B cell (primary cell): ENCODE measurements around the gene MRAS.

Source experiments
- EZH2 ChIP-seq: IDR thresholded peaks from 2 replicates; pipeline ENCODE4 v1.6.1; 2012; ENCODE audit warnings: borderline replicate concordance, low read depth, mild to moderate bottlenecking, moderate library complexity, low read length; ENCODE audit not compliant: insufficient read depth, poor library complexity, severe bottlenecking
- TF ChIP-seq, protein P1 (sequence below): fragments of 200-600 bp; IDR thresholded peaks from one replicate; pipeline ENCODE4 v1.8.0; 2022; ENCODE audit warnings: antibody characterized with exemption, mild to moderate bottlenecking

DNA sequence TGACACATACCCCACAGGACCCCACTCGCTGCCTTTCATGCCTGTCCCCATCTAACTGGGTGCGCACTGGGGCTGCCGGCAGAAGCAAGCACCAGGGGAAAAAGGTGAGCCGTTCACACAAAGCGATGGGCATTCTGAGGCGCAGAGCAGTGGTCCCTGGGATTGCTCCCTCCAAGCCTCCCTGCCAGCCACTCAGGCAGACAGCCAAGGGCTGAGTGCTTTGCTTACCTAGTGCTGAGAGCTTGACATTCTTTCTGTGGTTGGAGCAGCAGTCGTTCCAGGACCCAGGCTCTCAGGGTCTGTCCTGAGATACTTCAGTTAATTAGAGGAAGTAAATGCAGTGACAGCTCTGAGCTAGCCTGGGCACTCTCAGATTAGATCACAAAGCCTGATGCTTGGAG, 91.7 kb downstream of the MRAS start:
- TF ChIP-seq, protein P1, sequence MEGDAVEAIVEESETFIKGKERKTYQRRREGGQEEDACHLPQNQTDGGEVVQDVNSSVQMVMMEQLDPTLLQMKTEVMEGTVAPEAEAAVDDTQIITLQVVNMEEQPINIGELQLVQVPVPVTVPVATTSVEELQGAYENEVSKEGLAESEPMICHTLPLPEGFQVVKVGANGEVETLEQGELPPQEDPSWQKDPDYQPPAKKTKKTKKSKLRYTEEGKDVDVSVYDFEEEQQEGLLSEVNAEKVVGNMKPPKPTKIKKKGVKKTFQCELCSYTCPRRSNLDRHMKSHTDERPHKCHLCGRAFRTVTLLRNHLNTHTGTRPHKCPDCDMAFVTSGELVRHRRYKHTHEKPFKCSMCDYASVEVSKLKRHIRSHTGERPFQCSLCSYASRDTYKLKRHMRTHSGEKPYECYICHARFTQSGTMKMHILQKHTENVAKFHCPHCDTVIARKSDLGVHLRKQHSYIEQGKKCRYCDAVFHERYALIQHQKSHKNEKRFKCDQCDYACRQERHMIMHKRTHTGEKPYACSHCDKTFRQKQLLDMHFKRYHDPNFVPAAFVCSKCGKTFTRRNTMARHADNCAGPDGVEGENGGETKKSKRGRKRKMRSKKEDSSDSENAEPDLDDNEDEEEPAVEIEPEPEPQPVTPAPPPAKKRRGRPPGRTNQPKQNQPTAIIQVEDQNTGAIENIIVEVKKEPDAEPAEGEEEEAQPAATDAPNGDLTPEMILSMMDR: no peak
- no peak for TF ChIP-seq EZH2
